Activated naive CD4-positive, alpha-beta T cell (primary cell): ENCODE data around the gene BAIAP2L1.

Experiments
- DNase-seq, 4 experiments: peaks; one replicate each; lab custom pipeline; 2025; lab: John Stamatoyannopoulos, UW

Gene BAIAP2L1

GRCh38 chr7:98267303-98267702, 133.6 kb downstream of the BAIAP2L1 start:
- no peak for DNase-seq

DNA sequence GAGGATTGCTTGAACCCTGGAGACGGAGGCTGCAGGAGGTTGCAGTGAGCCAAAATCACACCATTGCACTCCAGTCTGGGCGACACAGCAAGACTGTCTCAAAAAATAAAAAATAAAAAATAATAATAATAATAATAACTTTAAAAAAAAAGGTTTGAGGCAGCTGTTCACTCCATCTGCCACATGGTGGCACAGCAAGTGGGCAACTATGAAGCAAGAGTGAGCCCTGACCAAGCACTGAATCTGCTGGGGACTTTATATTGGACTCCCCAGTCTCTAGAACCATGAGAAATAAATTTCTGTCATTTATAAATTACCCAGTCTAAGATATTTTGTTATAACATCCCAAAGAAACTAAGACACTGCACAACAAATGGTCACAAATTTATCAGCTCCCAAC, 134.1 kb downstream of the BAIAP2L1 start:
- no peak for DNase-seq

DNA sequence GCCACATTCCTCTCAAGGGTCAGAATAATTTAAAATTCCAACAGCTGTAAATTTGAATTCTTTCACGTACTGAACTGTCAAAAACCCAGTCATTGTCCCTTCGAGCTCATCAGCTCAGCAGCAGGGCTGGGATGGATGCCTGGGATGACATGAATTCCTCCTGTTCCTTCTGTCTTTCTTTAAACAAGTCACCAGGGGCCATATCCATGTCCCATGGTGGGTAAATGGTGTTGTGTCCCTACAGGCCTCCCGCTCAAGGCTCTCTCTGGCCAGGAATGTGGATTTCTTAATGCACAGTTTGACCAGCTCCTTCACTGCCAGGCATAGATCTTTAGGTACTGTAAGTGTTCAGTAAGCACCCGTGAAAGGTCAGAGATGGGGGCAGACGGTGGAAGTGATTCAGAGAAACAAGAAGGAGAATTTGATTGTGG, 135.0 kb downstream of the BAIAP2L1 start:
- no peak for DNase-seq

- no peak for DNase-seq
These were observed 143.2 kb downstream of the BAIAP2L1 start for GRCh38 chr7:98257701-98258100.

DNA sequence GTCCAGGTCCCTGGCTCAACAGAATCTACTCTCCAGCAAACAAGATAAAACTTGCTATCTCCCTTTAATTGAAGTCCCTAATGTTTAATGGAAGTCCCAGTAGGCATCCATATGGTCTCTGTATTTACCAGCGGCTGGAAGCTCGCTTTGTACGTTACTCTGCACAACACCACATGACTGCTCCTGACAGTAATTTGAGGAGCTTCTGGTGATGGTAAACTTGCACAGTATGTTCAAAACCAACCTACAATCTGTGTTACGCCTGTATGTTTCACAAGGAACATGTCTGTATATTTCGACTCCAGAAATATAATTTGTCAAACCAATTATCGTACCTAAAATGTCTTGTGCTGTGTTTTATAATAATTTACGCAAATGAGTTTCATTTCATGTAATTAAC, 144.5 kb downstream of the BAIAP2L1 start:
- no peak for DNase-seq

- DNase-seq = no peak
These were observed 145.8 kb downstream of the BAIAP2L1 start for GRCh38 chr7:98254951-98255610.

GRCh38 chr7:98254516-98254915, 146.4 kb downstream of the BAIAP2L1 start:
- DNase-seq = no peak

DNA sequence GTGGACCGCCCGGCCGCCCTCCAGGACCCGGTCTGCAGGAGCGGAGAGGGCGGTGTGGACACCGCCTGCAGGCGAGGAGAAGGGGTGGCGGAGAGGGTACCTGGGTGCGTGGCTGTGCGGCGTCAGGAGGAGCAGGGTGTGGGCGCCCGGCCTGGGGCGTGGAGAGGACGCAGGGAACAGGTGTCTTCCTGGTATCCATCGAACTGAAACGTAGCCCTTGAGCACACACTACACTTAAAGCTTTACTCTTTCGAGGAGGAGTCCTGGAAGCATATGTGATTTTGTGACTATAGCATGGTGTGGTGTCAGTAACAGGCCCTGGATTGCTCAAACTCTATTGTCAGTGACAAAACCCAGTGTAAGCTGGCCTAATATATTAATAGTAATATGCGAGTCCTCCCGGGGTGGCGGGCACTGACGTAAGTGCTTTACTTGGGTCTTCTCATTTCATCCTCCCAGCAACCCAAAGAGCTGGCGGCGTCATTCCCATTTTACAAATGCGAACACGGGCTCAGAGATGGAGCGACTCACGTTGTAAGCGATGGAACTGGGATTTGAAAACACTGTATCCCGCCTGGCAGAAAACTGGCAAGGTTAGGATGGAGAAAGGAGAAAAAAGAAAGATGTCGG, 148.3 kb downstream of the BAIAP2L1 start:
- no peak for DNase-seq

- DNase-seq = peak; percentile 60 to 78 (median 70)
These were observed 149.1 kb downstream of the BAIAP2L1 start, which contains the start of gene TECPR1 for GRCh38 chr7:98251601-98252424. Gene TECPR1 (minus strand): TSS chr7:98252232. CDS start chr7:98246146, 6,086 bp downstream.

DNA sequence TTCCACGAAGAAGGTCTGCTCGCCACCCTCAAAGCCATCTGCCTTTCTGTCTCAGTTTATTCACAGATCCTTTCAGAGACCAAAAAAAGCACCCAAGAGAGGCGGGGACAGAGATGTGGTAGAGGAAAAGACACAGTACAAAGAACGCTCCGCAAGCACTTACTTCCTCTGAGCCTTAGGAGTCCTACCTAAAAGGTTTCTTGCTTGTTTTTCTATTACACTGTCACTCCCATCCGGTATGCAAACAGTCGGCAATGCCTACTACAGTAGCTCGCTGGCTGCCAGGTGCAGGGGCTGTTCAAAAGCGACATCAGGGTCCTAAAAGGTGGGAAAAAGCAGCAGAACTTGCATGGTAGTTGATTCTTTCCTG, 149.7 kb downstream of the BAIAP2L1 start:
- peak in 2 of 4 experiments; percentile 44 to 49 for DNase-seq

- DNase-seq = peak in 2 of 4 experiments; percentile 6 to 32
These were observed 150.1 kb downstream of the BAIAP2L1 start for GRCh38 chr7:98250789-98251188.

DNA sequence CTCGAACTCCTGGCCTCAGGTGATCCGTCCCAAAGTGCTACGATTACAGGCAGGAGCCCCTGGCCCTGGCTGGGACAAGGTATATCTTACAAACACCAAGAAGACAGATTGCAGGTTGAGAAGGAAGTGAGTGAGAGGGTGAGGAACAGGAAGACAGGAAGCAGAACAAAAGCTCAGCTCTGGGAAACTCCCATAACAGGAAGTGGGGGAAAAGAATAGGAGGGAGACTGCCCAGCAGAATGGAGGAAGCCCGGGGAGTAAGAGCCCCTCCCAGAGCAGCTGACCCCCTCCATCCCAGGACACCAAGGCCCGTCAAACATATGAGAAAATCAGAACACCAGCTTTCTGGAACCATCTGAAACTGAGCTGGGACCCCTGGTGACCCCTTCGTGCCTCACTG, 151.8 kb downstream of the BAIAP2L1 start:
- no peak for DNase-seq

GRCh38 chr7:98248156-98248555, 152.7 kb downstream of the BAIAP2L1 start:
- DNase-seq = no peak

DNA sequence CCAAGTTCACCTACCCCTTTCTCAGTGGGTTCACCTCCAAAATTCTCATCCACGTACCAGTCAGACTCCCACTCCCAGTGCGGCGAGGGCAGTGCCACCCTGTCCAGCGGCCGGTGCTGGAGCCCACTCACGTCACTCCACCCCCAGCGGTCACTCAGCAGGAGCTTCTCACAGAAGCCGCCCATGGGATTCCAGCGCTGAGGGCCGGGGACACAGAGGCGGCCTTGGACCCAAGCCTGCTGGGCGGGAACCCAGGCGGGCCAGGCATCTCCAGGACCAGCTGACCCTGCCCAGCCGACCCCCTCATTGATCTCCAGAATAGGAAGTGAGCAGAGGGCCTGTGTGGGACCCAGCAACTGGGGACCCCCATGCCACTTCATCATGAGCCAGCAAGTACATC, 156.0 kb downstream of the BAIAP2L1 start:
- DNase-seq = no peak

- no peak for DNase-seq
These were observed 158.0 kb downstream of the BAIAP2L1 start for GRCh38 chr7:98242934-98243333.

DNA sequence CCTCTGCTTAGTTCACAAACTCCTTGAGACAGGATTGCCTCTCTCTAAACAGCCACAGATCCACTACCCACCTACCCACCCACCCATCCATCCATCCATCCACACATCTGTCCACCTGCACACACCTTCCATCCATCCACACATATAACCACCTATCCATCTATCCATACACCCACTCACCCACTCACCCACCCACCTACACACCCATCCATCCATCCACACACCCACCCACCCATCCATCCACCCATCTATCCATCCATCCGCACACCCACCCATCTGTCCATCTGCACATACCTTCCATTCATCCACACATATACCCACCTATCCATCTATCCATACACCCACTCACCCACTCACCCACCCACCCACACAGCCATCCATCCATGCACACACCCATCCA, 158.5 kb downstream of the BAIAP2L1 start:
- DNase-seq = no peak

DNA sequence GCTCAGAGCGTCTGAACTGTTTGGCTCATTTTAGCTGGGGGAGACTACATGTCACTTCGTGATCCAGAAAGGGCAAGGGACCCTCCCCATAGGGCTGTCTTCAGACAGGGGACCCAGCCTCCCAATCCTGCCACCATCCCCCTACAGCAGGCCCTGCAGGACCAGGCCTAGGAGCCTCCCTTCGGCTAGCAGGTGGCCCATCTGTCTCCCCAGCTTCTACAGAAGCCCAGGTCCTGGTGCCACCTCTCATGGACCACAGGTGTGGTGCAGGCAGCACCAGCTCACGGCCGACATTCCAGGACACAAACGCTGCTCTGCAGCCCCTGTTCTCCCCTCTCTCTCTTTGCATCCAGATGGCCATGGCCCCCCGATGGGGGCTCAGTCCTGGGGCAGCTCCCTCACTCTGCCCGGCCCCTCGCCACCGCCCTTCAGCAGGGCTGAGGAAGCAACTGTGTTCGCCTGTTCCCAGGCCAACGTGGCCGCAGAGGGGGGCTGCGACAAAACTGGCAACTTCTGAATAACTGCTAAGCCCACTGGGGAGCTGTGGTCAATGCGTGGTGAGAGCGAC, 159.1 kb downstream of the BAIAP2L1 start:
- no peak for DNase-seq
